B cell (primary cell): Measurements from ENCODE around the gene MAP3K2. TPM values are rescaled to one million over a fixed set of nuclear protein-coding genes. Genes with fewer than 3 reads are reported as not detected.

Experiments used
- ATAC-seq: fragments of 200-7000 bp; cut with Tn5 transposase; one replicate; pipeline ENCODE4 v1.10.0; 2021; ENCODE audit warnings: low read depth, mild to moderate bottlenecking, moderate number of reproducible peaks, moderate library complexity
- CTCF ChIA-PET: fragments of 350-600 bp; sonication (Branson Sonifier 250); formaldehyde crosslinking; loops from one replicate; lab custom pipeline; 2021; ENCODE audit warnings: antibody characterized with exemption, inconsistent platforms; lab: Charles Lee
- POLR2A ChIA-PET: fragments of 350-600 bp; sonication (Branson Sonifier 250); formaldehyde crosslinking; loops from one replicate; lab custom pipeline; 2021; ENCODE audit warnings: antibody characterized with exemption; lab: Charles Lee
- DNase-seq: peaks from one replicate; pipeline ENCODE4 v3.0.0; 2013
- H2AFZ ChIP-seq: 2 replicates; pipeline ENCODE4 v1.6.1; 2012; ENCODE audit warnings: mild to moderate bottlenecking, low read depth, low read length; ENCODE audit not compliant: insufficient read depth, poor library complexity, severe bottlenecking
- H3K27ac ChIP-seq, 2 donors: 1 replicate in 1 of 2; 2 replicates in 1 of 2; pipeline ENCODE4 v1.5.1; 2012 to 2013; ENCODE audit warnings: low read length in 2 of 2, mild to moderate bottlenecking in 2 of 2, moderate library complexity in 1 of 2
- H3K27me3 ChIP-seq, 4 experiments: fragments of 200-600 bp in 1 of 4; sonication (generic) in 1 of 4; replicated peaks in 1 of 4; 1 replicate in 2 of 4; 2 replicates in 2 of 4; pipeline versions ENCODE4 v1.6.1 to v1.7.0; 2013 to 2016; ENCODE audit warnings: low read length in 3 of 4, mild to moderate bottlenecking in 2 of 4, mixed read lengths in 1 of 4, moderate library complexity in 1 of 4; ENCODE audit not compliant: insufficient read depth in 4 of 4, control insufficient read depth in 3 of 4; ENCODE audit errors: control extremely low read depth in 1 of 4
- H3K36me3 ChIP-seq, 2 experiments: replicated peaks in 1 of 2; 1 replicate in 1 of 2; 2 replicates in 1 of 2; pipeline versions ENCODE4 v1.6.1 to v1.7.1; 2013; ENCODE audit warnings: low read length in 1 of 2; ENCODE audit not compliant: insufficient read depth in 2 of 2, control insufficient read depth in 1 of 2; ENCODE audit errors: control extremely low read depth in 1 of 2, extremely low read depth in 1 of 2
- H3K4me1 ChIP-seq, 2 donors: fragments of 200-600 bp in 1 of 2; sonication (generic) in 1 of 2; 1 replicate in 1 of 2; 2 replicates in 1 of 2; pipeline versions ENCODE4 v1.5.1 to v1.6.1; 2013 to 2017; ENCODE audit warnings: low read length in 2 of 2; ENCODE audit not compliant: control insufficient read depth in 2 of 2, insufficient read depth in 2 of 2
- H3K4me2 ChIP-seq: replicated peaks from 2 replicates; pipeline ENCODE3; 2012; ENCODE audit warnings: mild to moderate bottlenecking, low read depth, low read length; ENCODE audit not compliant: poor library complexity, severe bottlenecking
- H3K4me3 ChIP-seq, 5 experiments: fragments of 200-600 bp in 1 of 5; sonication (generic) in 1 of 5; 1 replicate in 3 of 5; 2 replicates in 2 of 5; pipeline versions ENCODE4 v1.5.1 to v1.7.0; 2011 to 2016; ENCODE audit warnings: low read length in 4 of 5, mild to moderate bottlenecking in 4 of 5, low read depth in 2 of 5, control low read depth in 1 of 5, moderate library complexity in 1 of 5; ENCODE audit not compliant: insufficient read depth in 1 of 5; ENCODE audit errors: control extremely low read depth in 1 of 5, extremely low read depth in 1 of 5
- H3K79me2 ChIP-seq: fragments of 200-600 bp; sonication (generic); one replicate; pipeline ENCODE4 v1.6.0; 2016; ENCODE audit warnings: low read length; ENCODE audit not compliant: control insufficient read depth, insufficient read depth
- H3K9ac ChIP-seq: fragments of 200-600 bp; sonication (generic); 2 replicates; pipeline ENCODE4 v1.6.1; 2017; ENCODE audit warnings: mild to moderate bottlenecking, low read length, moderate library complexity
- H3K9me3 ChIP-seq, 3 donors: one replicate each; pipeline versions ENCODE4 v1.6.1 to v1.7.1; 2013; ENCODE audit warnings: low read length in 2 of 3; ENCODE audit not compliant: control insufficient read depth in 2 of 3, insufficient read depth in 1 of 3; ENCODE audit errors: control extremely low read depth in 1 of 3
- H4K20me1 ChIP-seq: 2 replicates; pipeline ENCODE4 v1.6.0; 2012; ENCODE audit warnings: mild to moderate bottlenecking, low read length; ENCODE audit not compliant: insufficient read depth, control insufficient read depth, poor library complexity, severe bottlenecking
- H3K27ac Mint-ChIP-seq: one replicate; pipeline ENCODE4 v1.8.0; 2021; ENCODE audit warnings: mixed read lengths
- H3K27me3 Mint-ChIP-seq: one replicate; pipeline ENCODE4 v1.8.0; 2021; ENCODE audit warnings: mixed read lengths
- H3K4me1 Mint-ChIP-seq: one replicate; pipeline ENCODE4 v1.8.0; 2021; ENCODE audit warnings: mixed read lengths
- H3K4me3 Mint-ChIP-seq: one replicate; pipeline ENCODE4 v1.8.0; 2021; ENCODE audit warnings: mixed read lengths
- H3K9me3 Mint-ChIP-seq: one replicate; pipeline ENCODE4 v1.8.0; 2022; ENCODE audit warnings: mixed read lengths; ENCODE audit not compliant: insufficient read depth
- EZH2 ChIP-seq: IDR thresholded peaks from 2 replicates; pipeline ENCODE4 v1.6.1; 2012; ENCODE audit warnings: borderline replicate concordance, low read depth, mild to moderate bottlenecking, moderate library complexity, low read length; ENCODE audit not compliant: insufficient read depth, poor library complexity, severe bottlenecking
- WGBS: methylation state at CpG from one replicate; pipeline ENCODE4 v1.1.5; 2013; ENCODE audit warnings: missing lambda C conversion rate; ENCODE audit not compliant: insufficient coverage; 5-methylcytosine and 5-hydroxymethylcytosine counted together
- intact Hi-C: fragments of 100-400 bp; cut with micrococcal nuclease; formaldehyde crosslinking; loops from one replicate; pipeline ENCODE4 v1.10.0; 2022
- polyA plus RNA-seq: library from polyadenylated mRNA; depleted of rRNA; stranded (reverse); fragments of >200 nt; gene quantifications from 2 replicates; pipeline ENCODE4 v1.2.3, GENCODE V29; 2012
- total RNA-seq, 2 donors: library from RNA; stranded (reverse); fragments of 120-200 nt in 1 of 2; gene quantifications; 1 replicate in 1 of 2; 2 replicates in 1 of 2; pipeline versions ENCODE4 v1.2.3 to v1.2.4, GENCODE V29; 2013 to 2022
- TF ChIP-seq, protein P1 (sequence below): fragments of 200-600 bp; IDR thresholded peaks from one replicate; pipeline ENCODE4 v1.8.0; 2022; ENCODE audit warnings: antibody characterized with exemption, mild to moderate bottlenecking

MAP3K2 gene
- total and polyA plus RNA-seq, 2 donors (not counting 1 experiment from before 2014, with no cell fraction given) = 9.9 to 118 TPM

DNA sequence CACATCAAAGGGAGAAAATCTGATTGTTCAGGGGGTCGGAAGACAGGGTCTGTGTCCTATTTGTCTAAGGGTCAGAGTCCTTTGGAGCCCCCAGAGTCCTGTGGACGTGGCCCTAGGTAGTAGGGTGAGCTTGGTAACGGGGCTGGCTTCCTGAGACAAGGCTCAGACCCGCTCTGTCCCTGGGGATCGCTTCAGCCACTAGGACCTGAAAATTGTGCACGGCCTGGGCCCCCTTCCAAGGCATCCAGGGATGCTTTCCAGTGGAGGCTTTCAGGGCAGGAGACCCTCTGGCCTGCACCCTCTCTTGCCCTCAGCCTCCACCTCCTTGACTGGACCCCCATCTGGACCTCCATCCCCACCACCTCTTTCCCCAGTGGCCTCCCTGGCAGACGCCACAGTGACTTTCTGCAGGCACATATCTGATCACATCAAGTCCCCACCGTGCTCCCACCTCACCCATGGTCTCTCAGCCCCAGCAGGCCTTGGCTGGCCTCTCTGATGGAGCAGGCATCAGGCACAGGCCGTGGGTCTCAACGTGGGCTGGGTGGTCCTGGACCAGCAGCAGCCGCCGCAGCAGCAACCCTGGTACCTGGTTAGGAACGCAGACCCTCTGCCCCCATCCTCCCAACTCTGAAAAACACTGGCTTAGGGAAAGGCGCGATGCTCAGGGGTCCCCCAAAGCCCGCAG lies 34.2 kb upstream of the MAP3K2 start:
- Histone ChIP-seq H3K36me3 (no peaks in the 10 kb centered on the region), H3K79me2 (peaks cover 3% of the 10 kb centered on the region), H3K9me3 (no peaks in the 10 kb centered on the region), H3K4me3 (no peak overlapping the region), H4K20me1 (peaks cover 11% of the 10 kb centered on the region), H3K27me3 (peaks cover 0 to 17% (median 7%) of the 10 kb centered on the region in 4 experiments), H3K4me2 (peak overlapping the region; percentile 97), H3K27ac (no peak overlapping the region), H2AFZ (no peak overlapping the region), H3K4me1 (peaks cover 17 to 18% of the 10 kb centered on the region in 2 donors), H3K9ac (peak overlapping the region; percentile 65)
- Mint-ChIP-seq H3K27ac (peak overlapping the region; percentile 32), H3K27me3 (no peaks in the 10 kb centered on the region), H3K4me3 (peak overlapping the region; percentile 64), H3K4me1 (peaks cover 21% of the 10 kb centered on the region), H3K9me3 (no peaks in the 10 kb centered on the region)
- DNase-seq (no peak), ATAC-seq (no peak)
- ChIA-PET CTCF (interaction anchor here (1.2 to 1.6 kb wide), 2 partner anchors 32 to 57 kb away, joined by 6 to 9 read pairs; no protein-coding TSS in a partner anchor), POLR2A (interaction anchor here (1.4 kb wide), 1 partner anchor 32 kb away, joined by 3 read pairs; no protein-coding TSS in a partner anchor)
- intact Hi-C loops = no loop called here
- 75% methylated on average over 16 of the region's 16 CpGs for WGBS
- TF ChIP-seq, protein P1, sequence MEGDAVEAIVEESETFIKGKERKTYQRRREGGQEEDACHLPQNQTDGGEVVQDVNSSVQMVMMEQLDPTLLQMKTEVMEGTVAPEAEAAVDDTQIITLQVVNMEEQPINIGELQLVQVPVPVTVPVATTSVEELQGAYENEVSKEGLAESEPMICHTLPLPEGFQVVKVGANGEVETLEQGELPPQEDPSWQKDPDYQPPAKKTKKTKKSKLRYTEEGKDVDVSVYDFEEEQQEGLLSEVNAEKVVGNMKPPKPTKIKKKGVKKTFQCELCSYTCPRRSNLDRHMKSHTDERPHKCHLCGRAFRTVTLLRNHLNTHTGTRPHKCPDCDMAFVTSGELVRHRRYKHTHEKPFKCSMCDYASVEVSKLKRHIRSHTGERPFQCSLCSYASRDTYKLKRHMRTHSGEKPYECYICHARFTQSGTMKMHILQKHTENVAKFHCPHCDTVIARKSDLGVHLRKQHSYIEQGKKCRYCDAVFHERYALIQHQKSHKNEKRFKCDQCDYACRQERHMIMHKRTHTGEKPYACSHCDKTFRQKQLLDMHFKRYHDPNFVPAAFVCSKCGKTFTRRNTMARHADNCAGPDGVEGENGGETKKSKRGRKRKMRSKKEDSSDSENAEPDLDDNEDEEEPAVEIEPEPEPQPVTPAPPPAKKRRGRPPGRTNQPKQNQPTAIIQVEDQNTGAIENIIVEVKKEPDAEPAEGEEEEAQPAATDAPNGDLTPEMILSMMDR = no peak
- no peak for TF ChIP-seq EZH2

DNA sequence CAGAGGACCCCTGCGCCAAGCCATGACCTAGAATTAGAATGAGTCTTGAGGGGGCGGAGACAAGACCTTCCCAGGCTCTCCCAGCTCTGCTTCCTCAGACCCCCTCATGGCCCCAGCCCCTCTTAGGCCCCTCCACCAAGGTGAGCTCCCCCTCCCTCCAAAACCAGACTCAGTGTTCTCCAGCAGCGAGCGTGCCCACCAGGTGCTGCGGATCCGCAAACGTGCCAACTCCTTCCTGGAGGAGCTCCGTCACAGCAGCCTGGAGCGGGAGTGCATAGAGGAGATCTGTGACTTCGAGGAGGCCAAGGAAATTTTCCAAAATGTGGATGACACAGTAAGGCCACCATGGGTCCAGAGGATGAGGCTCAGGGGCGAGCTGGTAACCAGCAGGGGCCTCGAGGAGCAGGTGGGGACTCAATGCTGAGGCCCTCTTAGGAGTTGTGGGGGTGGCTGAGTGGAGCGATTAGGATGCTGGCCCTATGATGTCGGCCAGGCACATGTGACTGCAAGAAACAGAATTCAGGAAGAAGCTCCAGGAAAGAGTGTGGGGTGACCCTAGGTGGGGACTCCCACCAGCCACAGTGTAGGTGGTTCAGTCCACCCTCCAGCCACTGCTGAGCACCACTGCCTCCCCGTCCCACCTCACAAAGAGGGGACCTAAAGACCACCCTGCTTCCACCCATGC lies 33.5 kb upstream of the MAP3K2 start:
- H2AFZ ChIP-seq = no peak overlapping the region
- H3K27me3 Mint-ChIP-seq = no peaks in the 10 kb centered on the region
- peaks cover 3% of the 10 kb centered on the region for H3K79me2 ChIP-seq
- no peak overlapping the region for H3K9ac ChIP-seq
- peaks cover 28% of the 10 kb centered on the region for H3K4me1 Mint-ChIP-seq
- no peak overlapping the region for H3K4me3 ChIP-seq
- 91% methylated on average over 12 of the region's 15 CpGs for WGBS
- CTCF ChIA-PET = no interaction called here
- H3K9me3 ChIP-seq = no peaks in the 10 kb centered on the region
- H3K4me3 Mint-ChIP-seq = peak overlapping the region; percentile 64
- no peak overlapping the region for H3K27ac ChIP-seq
- peaks cover 11% of the 10 kb centered on the region for H4K20me1 ChIP-seq
- peaks cover 0 to 17% (median 7%) of the 10 kb centered on the region in 4 experiments for H3K27me3 ChIP-seq
- no peak overlapping the region for H3K27ac Mint-ChIP-seq
- intact Hi-C loops = no loop called here
- no peak for DNase-seq
- no peak overlapping the region for H3K4me2 ChIP-seq
- POLR2A ChIA-PET = no interaction called here
- no peak for TF ChIP-seq EZH2
- TF ChIP-seq, protein P1 = no peak
- no peaks in the 10 kb centered on the region for H3K9me3 Mint-ChIP-seq
- ATAC-seq = no peak
- no peaks in the 10 kb centered on the region for H3K36me3 ChIP-seq
- peaks cover 24 to 25% of the 10 kb centered on the region in 2 donors for H3K4me1 ChIP-seq
